ENCODE results near the gene AKR1A1.
A peak's percentile ranks its signal among the peaks of the same experiment; 100 is the strongest.
"Not testable (repeated sequence)": the region's sequence is repeated elsewhere in the genome, so short reads cannot be mapped to it uniquely, and the experiment has no call there.

AKR1A1 gene

DNA sequence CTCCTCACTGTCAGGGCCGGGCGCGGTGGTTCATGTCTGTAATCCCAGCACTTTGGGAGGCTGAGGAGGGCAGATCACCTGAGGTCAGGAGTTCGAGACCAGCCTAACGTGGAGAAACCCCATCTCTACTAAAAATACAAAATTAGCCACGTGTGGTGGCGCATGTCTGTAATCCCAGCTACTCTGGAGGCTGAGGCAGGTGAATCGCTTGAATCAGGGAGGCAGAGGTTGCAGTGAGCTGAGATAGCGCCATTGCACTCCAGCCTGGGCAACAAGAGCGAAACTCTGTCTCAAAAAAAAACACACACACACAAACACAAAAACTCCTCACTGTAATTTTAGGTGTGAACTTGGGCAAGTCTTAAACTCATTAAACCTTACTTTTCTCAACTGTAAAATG, 26.7 kb upstream of the AKR1A1 start:
- DNase-seq = not testable (repeated sequence)

DNA sequence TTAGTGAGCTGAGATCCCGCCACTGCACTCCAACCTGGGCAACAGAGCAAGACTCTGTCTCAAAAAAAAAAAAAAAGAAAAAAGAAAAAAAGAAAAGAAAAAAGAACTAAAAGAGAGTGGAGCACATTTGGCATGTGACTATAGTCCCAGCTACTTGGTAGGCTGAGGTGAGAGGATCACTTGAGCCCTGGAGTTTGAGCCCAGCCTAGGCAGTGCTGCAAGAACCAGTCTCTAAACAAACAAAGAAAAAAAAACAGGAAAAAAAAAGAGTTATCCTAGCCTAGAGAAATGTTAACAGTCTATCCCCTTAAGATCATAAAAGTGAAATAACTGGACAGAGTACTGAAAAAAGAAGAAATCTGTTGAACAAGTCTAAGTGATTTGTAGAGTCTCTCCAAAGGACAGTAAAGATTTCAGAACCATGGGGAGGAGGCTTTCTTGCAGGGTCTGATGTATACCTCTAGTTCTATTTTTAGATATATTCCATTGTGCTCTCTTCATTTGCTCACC, 24.4 kb upstream of the AKR1A1 start:
- DNase-seq = no peak

DNA sequence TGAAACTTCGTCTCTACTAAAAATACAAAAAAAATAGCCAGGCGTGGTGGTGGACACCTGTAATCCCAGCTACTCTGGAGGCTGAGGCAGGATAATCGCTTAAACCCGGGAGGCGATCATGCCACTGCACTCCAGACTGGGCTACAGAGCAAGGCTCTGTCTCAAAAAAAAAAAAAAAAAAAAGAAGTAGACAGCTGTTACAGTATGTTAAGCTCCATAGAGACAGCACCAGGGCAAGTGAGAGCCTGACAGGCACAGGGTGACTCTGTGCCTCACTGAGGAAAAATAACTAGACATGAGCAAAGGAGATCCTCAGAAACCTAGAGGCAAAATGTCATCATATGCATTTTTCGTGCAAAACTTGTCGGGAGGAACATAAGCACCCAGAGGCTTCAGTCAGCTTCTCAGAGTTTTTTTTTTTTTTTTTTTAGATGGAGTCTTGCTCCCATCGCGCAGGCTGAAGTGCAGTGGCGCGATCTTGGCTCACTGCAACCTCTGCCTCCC, 19.9 kb upstream of the AKR1A1 start:
- no peak for DNase-seq

DNA sequence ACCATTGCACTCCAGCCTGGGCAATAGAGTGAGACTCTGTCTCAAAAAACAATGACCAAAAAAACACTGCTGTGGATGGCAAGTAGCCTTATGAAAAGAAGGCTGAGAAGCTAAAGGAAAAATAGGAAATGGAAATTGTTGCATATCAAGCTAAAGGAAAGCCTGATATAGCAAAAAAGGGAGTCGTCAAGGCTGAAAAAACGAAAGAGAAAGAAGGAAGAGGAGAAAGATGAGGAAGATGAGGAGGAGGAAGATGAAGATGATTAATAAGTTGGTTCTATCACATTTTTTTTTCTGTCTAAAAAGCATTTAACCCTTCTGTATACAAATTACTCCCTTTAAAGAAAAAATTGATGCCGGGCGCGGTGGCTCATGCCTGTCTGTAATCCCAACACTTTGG, 18.8 kb upstream of the AKR1A1 start:
- DNase-seq = no peak

DNA sequence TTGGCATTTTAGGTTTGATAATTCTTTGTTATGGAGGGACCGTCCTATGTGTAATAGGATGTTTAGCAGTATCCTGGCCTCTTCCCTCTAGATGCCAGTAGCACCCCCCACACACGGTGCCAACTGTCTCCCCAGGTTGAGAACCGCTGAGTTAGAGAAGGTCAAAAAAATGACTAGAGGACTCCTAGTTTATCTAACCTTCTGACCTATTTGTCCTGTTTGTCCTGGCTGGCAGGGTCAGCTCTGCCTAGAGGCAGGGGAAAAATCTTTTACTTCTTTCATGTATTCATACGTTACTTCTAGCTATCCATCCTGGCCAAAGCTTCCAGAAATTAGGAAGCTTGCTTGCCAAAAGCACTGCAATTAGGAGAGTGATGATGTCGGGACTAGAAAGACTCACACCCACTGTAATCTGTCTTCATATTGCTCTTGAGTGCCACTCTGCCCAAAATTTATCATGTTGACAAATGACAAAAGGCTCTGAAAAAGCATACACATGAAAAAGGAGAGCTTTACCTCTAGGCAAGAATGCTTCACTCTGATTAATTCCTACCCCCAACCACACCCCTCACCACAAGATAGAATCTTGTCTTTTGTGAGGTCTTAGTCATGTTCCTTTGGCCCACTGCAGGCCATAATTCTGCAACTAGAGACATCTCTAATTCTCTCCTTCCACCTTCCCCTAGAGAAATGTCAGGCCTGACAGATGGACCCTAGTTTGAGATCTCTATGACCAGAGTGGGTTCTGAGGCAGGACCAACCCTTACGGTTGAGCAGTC, 14.4 kb upstream of the AKR1A1 start:
- no peak for DNase-seq

DNA sequence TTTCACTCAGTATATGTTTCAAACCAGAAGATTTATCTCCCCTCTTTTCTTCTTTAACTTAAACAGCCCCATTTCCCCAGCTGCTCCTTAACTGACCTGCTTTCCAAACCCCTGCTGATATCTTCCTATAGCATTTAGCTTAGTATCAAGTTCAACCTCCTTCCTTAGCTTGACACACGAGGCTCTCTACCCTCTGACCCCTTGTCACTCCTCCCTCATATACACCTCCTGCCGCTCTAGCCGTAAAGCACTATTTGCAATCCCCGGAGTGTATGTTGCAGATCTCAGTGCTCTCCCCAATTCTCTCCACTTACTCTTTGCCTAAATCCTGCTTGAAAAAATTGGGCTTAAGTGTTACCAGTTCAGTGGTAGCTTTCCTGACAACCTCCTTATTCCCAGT, 13.7 kb upstream of the AKR1A1 start:
- no peak for DNase-seq

DNA sequence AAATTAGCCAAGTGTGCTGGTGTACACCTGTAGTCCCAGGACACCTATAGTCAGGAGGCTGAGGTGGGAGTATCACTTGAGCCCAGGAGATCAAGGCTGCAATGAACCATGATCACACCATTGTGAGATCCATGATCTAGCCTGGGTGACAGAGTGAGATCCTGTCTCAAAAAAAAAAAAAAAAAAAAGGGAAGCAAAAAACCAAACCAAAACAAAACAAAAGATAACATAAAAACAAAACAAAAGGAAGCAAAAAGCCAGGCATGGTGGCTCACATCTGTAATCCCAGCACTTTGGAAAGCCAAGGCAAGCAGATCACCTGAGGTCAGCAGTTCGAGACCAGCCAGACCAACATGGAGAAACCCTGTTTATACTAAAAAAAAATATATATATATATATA, 9.4 kb upstream of the AKR1A1 start:
- DNase-seq = no peak

DNA sequence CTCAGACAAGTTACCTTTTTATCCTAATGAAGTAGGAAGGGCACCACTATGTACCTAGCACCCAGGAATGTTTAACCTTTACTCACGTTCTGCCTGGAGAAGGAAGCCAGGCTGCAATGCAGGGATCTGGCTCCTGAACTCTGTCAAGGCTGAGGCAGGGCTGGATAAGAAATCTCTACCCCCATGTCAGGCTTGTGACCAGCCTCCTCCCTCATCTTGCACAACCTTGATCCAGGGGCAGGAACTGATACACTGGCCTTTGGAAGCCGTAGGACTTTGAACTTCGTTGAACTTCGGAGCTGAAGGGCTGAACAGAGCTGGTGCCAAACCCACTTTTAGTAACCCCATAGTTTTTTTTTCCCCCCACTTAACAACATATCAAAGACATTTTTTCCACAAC, 8.0 kb upstream of the AKR1A1 start:
- no peak for DNase-seq

DNA sequence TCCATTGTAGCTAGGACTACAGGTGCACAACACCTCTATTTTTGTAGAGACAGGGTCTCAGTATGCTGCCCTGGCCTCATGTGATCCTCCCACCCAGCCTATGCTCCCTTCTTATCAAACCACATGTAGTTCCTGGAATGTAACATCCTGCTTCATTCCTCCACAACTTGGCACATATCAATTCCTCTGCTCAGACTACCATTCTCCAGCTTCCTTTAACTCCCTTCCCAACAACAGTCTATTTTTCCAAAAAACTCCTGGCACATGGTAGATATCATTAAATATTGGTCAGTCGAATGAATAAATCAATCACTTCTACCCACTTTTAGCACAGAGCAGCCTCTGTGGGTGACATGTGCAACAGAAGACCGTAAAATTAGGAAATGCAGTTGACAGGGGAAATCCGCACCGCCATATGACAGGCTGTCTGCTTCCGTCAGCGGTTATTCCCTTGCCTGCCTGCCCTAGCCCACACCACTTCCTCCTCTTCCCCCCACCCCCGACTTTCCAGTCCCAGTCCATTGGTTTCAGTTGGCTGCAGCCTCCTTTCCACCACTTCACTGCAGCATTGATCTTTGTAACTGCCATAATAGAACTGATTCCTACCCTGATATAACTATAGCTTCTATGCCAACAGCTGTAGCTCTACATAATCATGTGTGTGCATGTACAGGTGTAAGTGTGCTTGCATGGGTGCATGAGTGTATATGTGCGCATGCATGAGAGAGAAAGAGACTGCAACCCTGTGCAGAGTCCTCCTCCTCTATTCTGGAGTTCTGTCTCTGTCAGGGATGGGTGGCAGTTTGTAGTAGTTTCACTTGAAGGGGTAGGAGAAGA, 6.8 kb upstream of the AKR1A1 start:
- no peak for DNase-seq

DNA sequence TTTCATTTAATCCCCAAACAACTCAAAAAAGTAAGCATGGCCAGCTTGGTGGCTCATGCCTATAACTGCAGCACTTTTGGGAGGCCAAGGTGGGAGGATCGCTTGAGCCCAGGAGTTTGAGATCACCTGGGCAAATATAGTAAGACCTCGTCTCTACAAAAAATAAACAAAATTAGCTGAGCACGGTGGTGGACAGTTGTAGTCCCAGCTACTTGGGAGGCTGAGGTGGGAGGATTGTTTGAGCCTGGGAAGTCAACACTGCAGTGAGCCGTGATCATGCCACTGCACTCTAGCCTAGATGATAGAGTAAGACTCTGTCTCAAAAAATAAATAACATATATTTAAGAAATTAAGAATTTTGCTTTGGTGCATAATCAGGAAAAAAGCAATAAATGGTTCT, 6.1 kb upstream of the AKR1A1 start:
- DNase-seq = no peak

DNA sequence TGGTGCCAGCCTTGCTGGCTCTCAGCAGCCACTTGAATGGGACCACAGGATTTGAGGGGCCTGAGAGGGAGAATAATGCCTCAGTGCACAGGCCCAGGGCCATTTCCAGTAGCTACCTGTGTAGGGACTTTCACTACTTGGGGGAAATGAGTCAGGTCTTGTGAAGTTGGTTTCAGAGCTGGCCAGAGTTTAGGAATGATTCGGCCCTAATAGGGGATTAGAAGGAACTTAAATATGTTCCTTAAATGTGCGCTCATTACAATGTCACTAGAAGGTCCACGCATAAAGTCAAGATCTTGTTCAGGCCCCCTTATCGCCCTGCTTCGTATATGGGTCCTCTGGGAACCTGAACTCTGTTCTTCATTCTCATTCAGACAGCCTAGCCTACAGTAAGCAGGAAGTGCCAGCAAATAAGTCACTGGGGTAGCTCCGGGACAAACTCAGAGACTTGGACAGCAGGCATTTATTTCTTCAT, 5.6 kb upstream of the AKR1A1 start:
- DNase-seq = no peak

DNA sequence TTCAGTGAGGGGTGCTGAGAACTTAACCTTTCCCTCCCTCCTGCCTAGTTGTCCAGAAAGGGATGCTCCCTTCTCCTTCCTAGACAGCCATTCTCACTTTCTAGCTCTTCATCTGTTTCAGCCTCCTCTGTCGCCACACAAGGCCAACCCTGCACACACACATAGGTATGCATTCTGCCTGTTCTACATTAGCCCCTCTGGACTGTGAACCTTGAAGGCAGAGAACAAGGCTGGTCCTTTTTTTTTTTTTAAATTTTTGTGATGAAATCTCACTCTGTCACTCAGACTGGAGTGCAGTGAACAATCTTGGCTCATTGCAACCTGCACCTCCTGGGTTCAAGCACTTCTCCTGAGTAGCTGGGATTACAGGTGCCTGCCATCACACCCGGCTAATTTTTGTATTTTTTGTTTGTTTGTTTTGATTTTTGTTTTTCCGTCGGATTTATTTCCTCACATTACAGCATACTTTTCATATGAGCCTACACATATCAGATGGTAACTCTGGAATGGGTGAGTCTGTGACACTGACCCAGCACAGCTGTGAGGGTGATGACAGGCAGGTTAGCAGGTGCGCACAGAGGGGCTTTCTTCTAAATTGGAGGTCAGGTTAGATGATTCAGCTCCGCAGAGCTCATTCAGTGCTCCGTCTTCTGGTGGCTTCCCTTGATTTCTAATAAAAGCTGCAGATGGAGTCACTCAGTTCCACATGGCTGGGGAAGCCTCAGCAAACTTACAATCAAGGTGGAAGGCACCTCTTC, 4.9 kb upstream of the AKR1A1 start:
- no peak for DNase-seq

DNA sequence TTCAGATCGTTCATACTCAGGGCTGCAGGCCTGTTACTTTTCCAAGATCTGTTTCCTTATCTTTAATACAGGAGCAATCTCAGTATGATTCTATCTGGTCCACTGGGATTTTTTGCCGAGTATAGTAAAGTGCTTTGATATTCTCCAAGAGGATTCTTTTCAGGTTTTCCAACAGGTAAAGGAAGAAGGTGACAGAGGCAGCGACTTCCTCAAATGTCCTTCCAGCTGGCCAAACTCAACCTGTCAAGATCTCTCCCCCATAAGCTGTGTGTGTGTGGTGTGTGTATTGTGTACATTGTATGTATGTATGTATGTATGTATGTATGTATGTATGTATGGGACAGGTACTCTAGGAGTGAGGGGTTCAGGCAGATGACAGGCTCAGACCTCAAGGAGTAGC, 1.1 kb downstream of the AKR1A1 start:
- no peak for DNase-seq

DNA sequence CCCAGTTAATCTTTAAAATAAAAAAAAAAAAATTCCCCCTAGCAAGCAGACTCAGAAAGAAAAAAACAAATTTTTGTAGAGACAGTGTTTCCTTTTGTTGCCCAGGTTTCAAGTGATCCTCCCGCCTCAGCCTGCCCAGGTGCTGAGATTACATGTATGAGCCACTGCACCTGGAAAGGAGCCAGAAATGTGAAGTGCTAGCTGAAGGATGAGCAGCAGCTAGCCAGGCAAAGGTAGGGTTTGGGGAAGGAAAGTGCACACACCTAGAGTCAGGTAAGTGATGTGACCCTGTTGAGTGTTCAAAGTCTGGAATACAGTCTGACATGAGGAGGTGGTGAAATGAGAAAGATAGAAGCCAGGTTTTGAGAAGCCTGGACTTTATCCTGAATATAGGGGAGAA, 1.7 kb downstream of the AKR1A1 start:
- DNase-seq = peak; percentile 90

DNA sequence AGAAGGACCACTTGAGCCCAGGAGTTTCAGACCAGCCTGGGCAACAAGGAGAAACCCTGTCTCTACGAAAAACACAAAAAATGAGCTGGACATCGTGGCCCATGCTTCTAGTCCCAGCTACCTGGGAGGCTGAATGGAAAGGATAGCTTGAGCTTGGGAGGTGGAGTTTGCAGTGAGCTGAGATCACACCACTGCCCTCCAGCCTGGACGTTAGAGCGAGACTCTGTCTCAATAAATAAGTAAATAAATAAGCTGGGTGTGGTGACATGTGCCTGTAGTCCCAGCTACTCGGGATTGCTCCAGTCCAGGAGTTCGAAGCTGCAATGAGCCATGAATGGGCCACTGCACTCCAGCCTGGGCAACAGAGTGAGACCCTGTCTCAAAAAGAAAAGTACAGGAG, 3.6 kb downstream of the AKR1A1 start:
- no peak for DNase-seq

DNA sequence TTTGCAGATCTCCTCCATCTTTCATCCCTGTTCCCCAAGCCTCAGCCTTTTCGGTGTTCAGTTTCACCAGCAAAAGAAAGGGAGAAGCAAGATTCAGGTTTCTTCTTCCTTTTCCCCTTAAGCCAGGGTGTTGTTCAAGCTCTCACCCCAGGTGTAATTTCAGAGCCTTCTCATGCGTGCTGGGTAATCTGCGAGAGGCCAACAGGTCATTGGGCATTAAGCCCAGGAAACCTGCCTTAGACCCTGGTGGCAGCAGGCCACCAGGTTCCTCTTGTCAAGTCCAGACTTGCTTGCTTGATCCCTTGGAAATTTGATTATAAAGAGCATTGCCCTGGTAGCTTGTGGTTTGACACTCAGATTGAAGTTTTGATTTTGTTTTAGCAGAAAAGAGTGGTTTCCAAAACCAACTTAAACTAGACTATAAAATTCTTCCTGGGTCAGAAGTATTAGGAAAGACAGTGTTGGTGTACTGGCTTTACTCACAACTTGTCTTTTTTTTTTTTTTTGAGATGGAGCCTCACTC, 6.9 kb downstream of the AKR1A1 start:
- peak; percentile 72 for DNase-seq

DNA sequence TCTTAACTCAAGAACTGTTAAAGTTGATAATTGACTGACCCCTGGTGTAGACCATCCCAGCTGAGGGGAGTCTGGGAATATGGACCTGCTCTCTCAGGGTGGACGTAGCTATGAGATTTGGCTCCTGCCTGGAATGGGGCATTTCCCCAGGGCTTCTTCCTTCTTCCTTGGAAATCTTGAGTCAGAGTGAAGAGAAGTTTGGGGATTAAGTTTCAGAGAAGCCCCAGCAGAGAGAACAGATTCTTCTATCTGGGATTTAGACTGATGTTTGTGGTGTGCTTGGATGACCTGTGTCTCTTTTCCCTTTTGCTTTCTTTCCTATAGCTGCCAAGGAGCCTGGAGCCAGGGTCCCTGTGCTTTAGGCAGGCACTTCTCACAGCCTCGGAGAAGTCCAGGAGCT, 13.2 kb downstream of the AKR1A1 start:
- no peak for DNase-seq

DNA sequence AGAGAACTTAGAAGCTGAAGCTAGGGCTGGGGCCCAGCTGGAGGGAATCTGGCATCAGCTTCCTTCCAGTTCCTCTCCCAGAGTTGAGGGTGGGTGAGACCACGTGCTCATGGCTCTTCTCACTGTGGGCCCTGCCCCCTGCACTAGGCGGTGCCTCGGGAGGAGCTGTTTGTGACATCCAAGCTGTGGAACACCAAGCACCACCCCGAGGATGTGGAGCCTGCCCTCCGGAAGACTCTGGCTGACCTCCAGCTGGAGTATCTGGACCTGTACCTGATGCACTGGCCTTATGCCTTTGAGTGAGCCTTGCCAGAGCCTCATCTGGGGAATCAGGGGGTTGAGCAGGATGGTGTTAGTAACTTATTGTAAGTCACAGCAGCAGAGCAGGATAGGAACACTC, 16.1 kb downstream of the AKR1A1 start:
- no peak for DNase-seq

DNA sequence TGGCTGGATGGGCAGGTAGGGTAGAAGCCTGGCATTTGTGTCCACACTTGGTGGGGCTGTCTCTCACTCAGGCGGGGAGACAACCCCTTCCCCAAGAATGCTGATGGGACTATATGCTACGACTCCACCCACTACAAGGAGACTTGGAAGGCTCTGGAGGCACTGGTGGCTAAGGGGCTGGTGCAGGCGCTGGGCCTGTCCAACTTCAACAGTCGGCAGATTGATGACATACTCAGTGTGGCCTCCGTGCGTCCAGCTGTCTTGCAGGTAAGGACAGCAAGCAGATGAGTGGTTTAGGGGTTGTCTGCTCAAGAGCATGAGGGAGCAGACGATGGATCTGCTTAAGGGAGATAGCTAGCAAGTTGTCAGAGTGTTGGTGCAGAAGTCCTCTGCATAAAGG, 17.3 kb downstream of the AKR1A1 start:
- DNase-seq = no peak

DNA sequence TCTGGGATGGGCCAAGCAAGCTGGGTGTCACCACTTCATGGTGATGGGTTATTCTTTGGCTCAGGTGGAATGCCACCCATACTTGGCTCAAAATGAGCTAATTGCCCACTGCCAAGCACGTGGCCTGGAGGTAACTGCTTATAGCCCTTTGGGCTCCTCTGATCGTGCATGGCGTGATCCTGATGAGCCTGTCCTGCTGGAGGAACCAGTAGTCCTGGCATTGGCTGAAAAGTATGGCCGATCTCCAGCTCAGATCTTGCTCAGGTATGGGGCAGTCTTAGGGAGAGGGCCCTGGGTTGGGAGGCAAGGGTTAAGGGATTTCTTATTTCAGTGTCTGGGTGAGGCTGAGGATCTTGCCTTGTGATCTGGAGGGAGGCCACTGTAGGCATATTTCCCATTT, 17.8 kb downstream of the AKR1A1 start:
- DNase-seq = no peak

DNA sequence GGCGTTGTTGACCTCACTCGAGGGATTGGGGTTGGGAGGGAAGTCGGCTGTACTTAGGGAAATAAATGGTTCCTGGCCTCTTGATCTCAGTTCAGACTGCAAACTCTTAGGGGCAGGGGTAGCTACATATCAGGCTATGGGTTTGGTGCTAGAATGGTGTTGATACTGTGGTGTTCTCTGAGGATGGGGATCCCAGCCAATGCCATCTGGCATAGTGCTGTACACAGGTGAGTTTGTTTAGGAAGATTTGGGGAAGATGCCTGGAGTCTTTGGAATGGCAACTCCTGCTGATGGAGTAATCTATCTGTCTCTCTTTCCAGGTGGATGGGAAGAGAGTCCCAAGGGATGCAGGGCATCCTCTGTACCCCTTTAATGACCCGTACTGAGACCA, 18.9 kb downstream of the AKR1A1 start:
- DNase-seq = no peak

DNA sequence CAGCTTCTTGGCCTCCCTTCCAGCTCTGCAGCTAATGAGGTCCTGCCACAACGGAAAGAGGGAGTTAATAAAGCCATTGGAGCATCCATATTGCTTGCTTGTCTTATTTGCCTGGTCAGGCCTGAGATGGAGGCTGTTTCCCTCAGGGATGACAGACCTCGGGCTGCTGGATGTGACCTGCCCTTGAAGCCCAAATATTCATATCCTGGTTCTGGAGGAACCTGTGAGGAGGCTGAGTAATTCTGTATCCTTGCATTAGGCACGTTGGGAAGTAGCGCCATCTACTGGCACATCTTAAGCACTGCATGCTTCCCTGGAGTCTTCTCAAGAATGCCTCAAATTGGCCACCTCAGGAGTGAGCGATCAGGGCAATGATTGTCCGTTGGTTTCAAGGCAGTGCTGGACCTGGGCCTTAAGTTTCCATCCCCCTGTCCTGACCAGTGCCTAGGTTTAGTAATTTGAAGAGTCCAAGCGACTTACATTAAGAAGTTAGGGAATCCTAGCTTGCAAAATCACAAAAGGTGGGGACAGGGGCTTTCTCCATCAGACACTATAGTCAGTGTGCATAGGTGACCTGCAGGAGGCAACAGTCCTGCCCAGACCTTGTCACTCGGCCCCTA, 19.4 kb downstream of the AKR1A1 start:
- peak; percentile 55 for DNase-seq

Data from NCI-H1105 treated with DMSO at 0.1 percent for 48 hours (cell line).